Measurements from ENCODE around the gene CAPN11.

CAPN11 gene

DNA sequence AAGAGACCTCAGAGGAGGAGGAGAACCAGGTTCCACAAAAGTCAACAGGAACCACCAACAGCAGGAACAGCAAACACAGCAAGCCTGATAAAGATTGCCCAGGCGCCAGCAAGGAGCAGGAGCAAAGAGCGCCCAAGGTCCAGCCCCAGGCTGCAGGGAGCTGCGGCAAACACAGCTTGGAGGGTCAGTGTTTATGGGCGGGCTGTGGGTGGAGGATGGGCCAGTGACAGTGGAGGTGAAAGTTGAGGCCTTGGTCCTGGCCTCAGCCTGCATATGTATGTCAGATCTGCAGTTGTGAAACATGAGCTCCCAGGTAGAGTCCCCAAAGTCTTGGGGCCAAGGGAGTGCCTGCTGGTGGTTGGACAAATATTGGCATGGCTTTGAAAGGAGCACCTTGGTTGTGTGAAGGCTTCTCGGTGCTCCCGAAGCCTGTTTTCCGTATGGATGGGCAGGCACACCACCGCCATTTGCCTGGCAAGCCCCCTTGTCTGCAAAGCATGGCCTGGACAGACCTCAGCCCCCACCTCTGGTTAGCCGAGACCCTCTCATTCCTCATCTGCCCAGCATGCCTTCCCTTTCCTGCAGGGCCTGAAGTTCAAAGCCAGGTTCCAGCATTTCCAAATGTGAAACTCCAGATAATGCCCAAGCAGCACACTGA is 2.0 kb upstream of the CAPN11 start:
- DNase-seq (ENCODE audit: low read depth), result no peak

- no peak for DNase-seq (ENCODE audit: low read depth)
Observed at GRCh38 chr6:44157152-44157521, 1.5 kb upstream of the CAPN11 start.

GRCh38 chr6:44161997-44162338 is 3.3 kb downstream of the CAPN11 start:
- DNase-seq (ENCODE audit: low read depth), result peak; percentile 47

DNA sequence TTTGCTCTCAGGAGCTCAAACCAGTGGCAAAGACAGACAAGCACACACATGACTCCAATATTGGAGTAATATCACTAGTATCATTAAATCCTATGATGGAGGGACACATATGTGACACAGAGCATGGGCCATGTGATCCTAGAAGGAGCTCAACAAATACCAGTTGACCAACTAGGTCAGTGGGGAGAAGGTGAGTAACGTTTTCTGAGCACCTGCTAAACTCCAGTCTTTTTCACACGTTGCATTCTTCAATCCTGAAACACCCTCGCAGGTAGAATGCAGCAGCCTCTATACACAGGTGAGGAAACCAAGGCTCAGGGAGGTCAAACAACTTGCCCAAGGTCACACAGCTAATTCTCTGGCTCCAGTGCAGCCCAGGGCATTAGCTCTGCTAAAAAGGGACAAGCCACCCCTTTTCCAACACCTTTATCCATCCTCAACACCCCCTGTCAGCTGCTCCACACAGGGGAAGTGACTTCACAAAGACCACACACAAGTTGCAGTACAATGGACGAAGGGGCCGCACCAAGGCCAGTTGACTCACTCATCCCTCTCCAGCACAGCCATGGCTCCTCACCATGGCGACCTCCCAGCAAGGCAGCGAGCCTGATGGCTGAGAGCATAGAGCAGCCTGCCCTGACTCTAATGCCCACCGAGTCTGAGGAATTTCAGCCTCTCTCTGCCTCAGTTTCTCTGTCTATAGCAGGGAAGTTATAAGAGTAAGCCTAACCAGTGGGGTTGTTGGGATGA is 4.4 kb downstream of the CAPN11 start:
- DNase-seq (ENCODE audit: low read depth), result no peak

- DNase-seq (ENCODE audit: low read depth), result no peak
Observed at GRCh38 chr6:44166116-44166515, 7.5 kb downstream of the CAPN11 start.

- DNase-seq (ENCODE audit: low read depth), result peak; percentile 21
Observed at GRCh38 chr6:44166591-44167184, 8.1 kb downstream of the CAPN11 start.

GRCh38 chr6:44167567-44167966 is 8.9 kb downstream of the CAPN11 start:
- no peak for DNase-seq (ENCODE audit: low read depth)

DNA sequence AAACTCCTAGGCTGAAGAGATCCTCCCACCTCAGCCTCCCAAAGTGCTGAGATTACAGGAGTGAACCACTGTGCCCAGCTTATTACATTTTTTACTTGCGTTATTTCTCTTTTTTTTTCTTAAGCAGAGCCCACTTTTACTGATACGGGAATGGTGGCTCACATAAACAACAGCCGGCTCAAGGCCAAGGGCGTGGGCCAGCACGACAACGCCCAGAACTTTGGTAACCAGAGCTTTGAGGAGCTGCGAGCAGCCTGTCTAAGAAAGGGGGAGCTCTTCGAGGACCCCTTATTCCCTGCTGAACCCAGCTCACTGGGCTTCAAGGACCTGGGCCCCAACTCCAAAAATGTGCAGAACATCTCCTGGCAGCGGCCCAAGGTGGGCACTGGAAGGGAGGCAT is 10.5 kb downstream of the CAPN11 start:
- no peak for DNase-seq (ENCODE audit: low read depth)

GRCh38 chr6:44169886-44170570 is 11.4 kb downstream of the CAPN11 start:
- DNase-seq (ENCODE audit: low read depth), result no peak

DNA sequence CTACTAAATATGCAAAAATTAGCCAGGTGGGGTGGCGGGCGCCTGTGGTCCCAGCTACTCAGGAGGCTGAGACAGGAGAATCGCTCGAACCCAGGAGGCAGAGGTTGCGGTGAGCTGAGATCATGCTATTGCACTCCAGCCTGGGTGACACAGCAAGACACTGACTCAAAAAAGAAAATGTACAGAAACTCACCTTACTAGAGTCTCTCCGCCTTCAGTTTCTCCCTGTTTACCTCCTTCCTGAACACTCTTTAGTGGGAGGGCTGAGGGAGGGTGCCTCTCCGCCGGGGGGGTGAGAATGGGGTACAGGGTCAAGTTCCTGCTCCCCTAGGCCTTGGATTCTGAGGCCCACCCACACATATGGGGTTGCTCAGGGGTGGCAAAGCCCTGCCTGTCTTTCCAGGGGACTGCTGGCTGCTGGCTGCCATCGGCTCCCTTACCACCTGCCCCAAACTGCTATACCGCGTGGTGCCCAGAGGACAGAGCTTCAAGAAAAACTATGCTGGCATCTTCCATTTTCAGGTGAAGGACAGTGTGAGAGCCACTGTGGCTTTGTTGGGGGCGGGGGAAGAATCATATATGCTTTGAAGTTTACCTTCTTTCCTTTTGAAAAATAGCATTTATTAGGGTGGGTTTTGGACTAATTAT is 13.4 kb downstream of the CAPN11 start:
- no peak for DNase-seq (ENCODE audit: low read depth)

DNA sequence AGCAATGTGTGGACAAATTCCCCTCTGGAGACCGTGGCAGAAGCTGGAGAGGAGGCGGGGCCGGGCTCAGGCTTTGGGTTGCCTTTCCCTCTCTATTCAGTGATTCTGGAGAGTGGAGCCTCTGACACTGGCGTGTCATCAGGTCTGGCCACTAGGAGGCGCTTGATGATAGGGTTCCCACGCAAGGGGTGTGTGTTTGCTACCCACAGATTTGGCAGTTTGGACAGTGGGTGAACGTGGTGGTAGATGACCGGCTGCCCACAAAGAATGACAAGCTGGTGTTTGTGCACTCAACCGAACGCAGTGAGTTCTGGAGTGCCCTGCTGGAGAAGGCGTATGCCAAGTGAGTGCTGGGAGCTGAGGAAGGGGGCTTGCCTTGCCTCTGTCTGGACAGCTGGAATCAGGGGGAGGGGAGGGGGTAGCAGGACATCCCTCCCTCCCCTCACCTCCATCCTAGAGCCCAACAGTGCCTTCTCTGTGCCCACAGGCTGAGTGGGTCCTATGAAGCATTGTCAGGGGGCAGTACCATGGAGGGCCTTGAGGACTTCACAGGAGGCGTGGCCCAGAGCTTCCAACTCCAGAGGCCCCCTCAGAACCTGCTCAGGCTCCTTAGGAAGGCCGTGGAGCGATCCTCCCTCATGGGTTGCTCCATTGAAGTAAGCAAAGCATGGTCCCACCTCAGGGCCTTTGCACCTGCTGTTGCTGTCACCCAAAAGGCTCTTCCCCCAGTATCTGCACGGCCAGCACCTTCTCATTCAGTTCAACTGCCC is 14.3 kb downstream of the CAPN11 start:
- peak; percentile 81 for DNase-seq (ENCODE audit: low read depth)

GRCh38 chr6:44176130-44176761 is 17.6 kb downstream of the CAPN11 start:
- no peak for DNase-seq (ENCODE audit: low read depth)

DNA sequence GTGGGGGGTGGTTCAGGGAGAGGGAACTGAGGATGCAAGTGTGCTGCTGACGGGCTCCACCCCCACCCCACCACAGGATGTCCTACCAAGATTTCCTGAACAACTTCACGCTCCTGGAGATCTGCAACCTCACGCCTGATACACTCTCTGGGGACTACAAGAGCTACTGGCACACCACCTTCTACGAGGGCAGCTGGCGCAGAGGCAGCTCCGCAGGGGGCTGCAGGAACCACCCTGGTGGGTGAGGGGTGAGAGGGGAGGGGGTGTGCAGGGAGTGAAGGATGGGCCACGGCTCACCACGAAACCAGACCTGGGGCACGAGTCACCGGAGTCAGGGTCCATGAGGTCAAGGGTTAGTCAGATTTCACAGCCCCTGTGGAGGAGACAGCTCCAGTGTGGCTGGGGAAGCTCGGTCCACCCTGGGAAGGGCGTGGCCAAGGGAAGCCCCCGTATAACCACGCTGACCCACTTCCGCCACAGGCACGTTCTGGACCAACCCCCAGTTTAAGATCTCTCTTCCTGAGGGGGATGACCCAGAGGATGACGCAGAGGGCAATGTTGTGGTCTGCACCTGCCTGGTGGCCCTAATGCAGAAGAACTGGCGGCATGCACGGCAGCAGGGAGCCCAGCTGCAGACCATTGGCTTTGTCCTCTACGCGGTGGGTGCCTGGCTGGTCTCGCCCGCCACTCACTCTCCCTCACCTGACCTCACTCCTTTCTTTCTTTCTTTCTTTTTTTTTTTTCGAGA is 18.3 kb downstream of the CAPN11 start:
- no peak for DNase-seq (ENCODE audit: low read depth)

GRCh38 chr6:44177691-44178423 is 19.2 kb downstream of the CAPN11 start:
- DNase-seq (ENCODE audit: low read depth), result peak; percentile 87

DNA sequence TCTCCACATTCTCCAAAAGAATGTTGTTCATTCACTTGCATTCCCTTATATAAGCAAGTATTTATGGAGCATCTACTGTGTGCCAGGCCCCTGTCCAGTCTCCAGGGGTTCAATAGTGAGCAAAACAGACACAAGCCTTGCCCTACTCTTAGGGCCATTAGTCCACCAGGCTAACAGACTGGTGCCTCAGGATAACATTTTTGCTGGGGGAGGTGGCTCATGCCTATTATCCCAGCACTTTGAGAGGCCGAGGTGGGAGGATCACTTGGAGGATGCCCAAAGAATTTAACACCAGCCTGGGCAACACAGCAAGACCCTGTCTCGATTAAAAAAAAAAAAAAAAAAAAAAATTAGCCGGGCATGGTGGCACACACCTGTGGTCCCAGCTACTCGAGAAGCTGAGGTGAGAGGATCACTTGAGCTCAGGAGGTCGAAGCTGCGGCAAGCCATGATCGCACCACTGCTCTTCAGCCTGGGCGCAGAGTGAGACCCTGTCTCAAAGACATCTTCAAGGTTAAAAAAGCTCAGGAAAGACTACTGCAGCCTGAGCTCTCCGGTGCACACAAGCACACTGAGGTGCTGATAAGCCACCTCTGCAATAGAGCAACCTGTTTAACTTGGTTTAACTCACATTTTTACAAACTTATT is 19.9 kb downstream of the CAPN11 start:
- no peak for DNase-seq (ENCODE audit: low read depth)

DNA sequence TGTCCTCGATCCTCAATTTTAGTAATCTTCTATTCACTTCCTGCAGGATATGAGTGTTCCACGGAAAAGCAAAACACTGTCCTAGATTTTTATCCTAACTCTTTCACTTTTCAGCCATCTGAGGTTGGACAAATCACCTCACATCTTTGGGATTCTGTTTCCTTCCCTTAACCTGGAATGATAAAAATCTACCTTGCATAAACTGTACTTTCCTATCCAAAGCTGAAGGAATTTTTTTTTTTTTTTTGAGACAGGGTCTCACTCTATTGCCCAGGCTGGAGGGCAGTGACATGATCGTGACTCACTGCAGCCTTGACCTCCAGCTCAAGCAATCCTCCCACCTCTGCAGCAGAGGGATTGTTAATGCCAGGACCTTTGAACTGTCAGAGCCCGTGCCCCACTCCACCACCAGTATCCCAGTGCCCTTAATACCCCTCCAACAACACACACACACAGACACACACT is 20.5 kb downstream of the CAPN11 start:
- DNase-seq (ENCODE audit: low read depth), result peak; percentile 13

- no peak for DNase-seq (ENCODE audit: low read depth)
Observed at GRCh38 chr6:44179648-44180047, 21.0 kb downstream of the CAPN11 start.

GRCh38 chr6:44180406-44180805 is 21.8 kb downstream of the CAPN11 start:
- no peak for DNase-seq (ENCODE audit: low read depth)

- DNase-seq (ENCODE audit: low read depth), result no peak
Observed at GRCh38 chr6:44180886-44181285, 22.3 kb downstream of the CAPN11 start.

Data from EH (cell line).